Vagina (tissue), 2 donors: Measurements from ENCODE around the gene ANKRD53. TPM values are rescaled to one million over a fixed set of nuclear protein-coding genes. Genes with fewer than 3 reads are reported as not detected.

ENCODE experiments used
- DNase-seq, 2 donors: peaks; one replicate each; pipeline ENCODE4 v3.0.0-alpha.2; 2017; ENCODE audit errors: extremely low spot score in 2 of 2
- H3K27ac ChIP-seq: fragments of 200-600 bp; sonication (generic); one replicate; pipeline ENCODE4 v1.5.1; 2019
- H3K27me3 ChIP-seq: fragments of 200-600 bp; sonication (generic); one replicate; pipeline ENCODE4 v1.5.1; 2019
- H3K36me3 ChIP-seq, 2 donors: fragments of 200-600 bp; sonication (generic); one replicate each; pipeline ENCODE4 v1.5.1; 2017 to 2019
- H3K4me1 ChIP-seq: fragments of 200-600 bp; sonication (generic); one replicate; pipeline ENCODE4 v1.5.1; 2019
- H3K4me3 ChIP-seq, 2 donors: fragments of 200-600 bp; sonication (generic); 1 replicate in 1 of 2; 2 replicates in 1 of 2; pipeline ENCODE4 v1.5.1; 2016 to 2019
- H3K9me3 ChIP-seq: fragments of 200-600 bp; sonication (generic); one replicate; pipeline ENCODE4 v1.5.1; 2019
- CTCF ChIP-seq, 3 experiments: fragments of 450-650 bp in 2 of 3; fragments of 200-600 bp in 1 of 3; sonication (generic) in 1 of 3; IDR thresholded peaks; one replicate each; pipeline ENCODE4 v1.5.1; 2017 to 2019; ENCODE audit warnings: antibody characterized with exemption in 3 of 3, mild to moderate bottlenecking in 2 of 3, moderate library complexity in 2 of 3
- POLR2A ChIP-seq, 2 donors: fragments of 450-650 bp; IDR thresholded peaks; one replicate each; pipeline ENCODE4 v1.6.1; 2017; ENCODE audit warnings: antibody characterized with exemption in 2 of 2, mild to moderate bottlenecking in 2 of 2, moderate library complexity in 2 of 2
- POLR2AphosphoS5 ChIP-seq, 2 donors: sonication (generic); formaldehyde crosslinking; IDR thresholded peaks; one replicate each; pipeline ENCODE4 v1.9.0; 2017; ENCODE audit warnings: antibody characterized with exemption in 2 of 2, mild to moderate bottlenecking in 2 of 2, low read depth in 1 of 2; ENCODE audit not compliant: insufficient read depth in 1 of 2
- intact Hi-C: fragments of 100-400 bp; cut with DNase I; formaldehyde crosslinking; loops from one replicate; pipeline ENCODE4 v1.15.1; 2023
- total RNA-seq: library from RNA; depleted of rRNA; stranded (reverse); fragments of >200 nt; gene quantifications from one replicate; pipeline ENCODE4 v1.2.3, GENCODE V29; 2016

Gene ANKRD53
- total RNA-seq, 1 donor from 2014 or later, result 4.9 TPM

GRCh38 chr2:70962885-70963878 lies 15.2 kb upstream of the ANKRD53 start:
- DNase-seq, result no peak
- Histone ChIP-seq H3K4me3 (no peak overlapping the region), H3K36me3 (no peaks in the 10 kb centered on the region), H3K27me3 (no peaks in the 10 kb centered on the region), H3K27ac (no peak overlapping the region), H3K9me3 (no peaks in the 10 kb centered on the region), H3K4me1 (peaks cover 11% of the 10 kb centered on the region)
- intact Hi-C loops, result no loop called here
- TF ChIP-seq CTCF (IDR thresholded peaks at IDR 0.05) (no peak), POLR2AphosphoS5 (IDR thresholded peaks at IDR 0.05; ENCODE audit: insufficient read depth in 1 of 2, low read depth in 1 of 2) (no peak), POLR2A (IDR thresholded peaks at IDR 0.05) (no peak)

- no peak for DNase-seq
- H3K36me3 ChIP-seq, result no peaks in the 10 kb centered on the region
- no peak for TF ChIP-seq POLR2AphosphoS5 (IDR thresholded peaks at IDR 0.05; ENCODE audit: insufficient read depth in 1 of 2, low read depth in 1 of 2)
- TF ChIP-seq CTCF (IDR thresholded peaks at IDR 0.05), result no peak
- TF ChIP-seq POLR2A (IDR thresholded peaks at IDR 0.05), result no peak
- H3K4me1 ChIP-seq, result peaks cover 11% of the 10 kb centered on the region
- intact Hi-C loops, result no loop called here
- H3K27ac ChIP-seq, result no peak overlapping the region
- H3K4me3 ChIP-seq, result no peak overlapping the region
- no peaks in the 10 kb centered on the region for H3K9me3 ChIP-seq
- no peaks in the 10 kb centered on the region for H3K27me3 ChIP-seq
Measured at GRCh38 chr2:70964133-70964532, 14.3 kb upstream of the ANKRD53 start.

GRCh38 chr2:70964596-70965386 lies 13.6 kb upstream of the ANKRD53 start:
- no peaks in the 10 kb centered on the region for H3K27me3 ChIP-seq
- TF ChIP-seq CTCF (IDR thresholded peaks at IDR 0.05) (peak; percentile 52 to 81 (median 77)), POLR2A (IDR thresholded peaks at IDR 0.05) (no peak), POLR2AphosphoS5 (IDR thresholded peaks at IDR 0.05; ENCODE audit: insufficient read depth in 1 of 2, low read depth in 1 of 2) (peak; percentile 27 to 48)
- peaks cover 11% of the 10 kb centered on the region for H3K4me1 ChIP-seq
- DNase-seq, result no peak
- intact Hi-C loops, result loop anchor here (5.0 kb wide), 1 partner anchor 38 kb away; no protein-coding TSS in a partner anchor
- H3K36me3 ChIP-seq, result no peaks in the 10 kb centered on the region
- H3K27ac ChIP-seq, result no peak overlapping the region
- H3K4me3 ChIP-seq, result peak overlapping the region; percentile 43 to 66
- H3K9me3 ChIP-seq, result no peaks in the 10 kb centered on the region

- no peak for DNase-seq
- no peaks in the 10 kb centered on the region for H3K27me3 ChIP-seq
Measured at GRCh38 chr2:70965506-70965905, 12.9 kb upstream of the ANKRD53 start.

More at GRCh38 chr2:70965506-70965905, 12.9 kb upstream of the ANKRD53 start:
- H3K27ac ChIP-seq, result no peak overlapping the region
- intact Hi-C loops, result loop anchor here (5.0 kb wide), 1 partner anchor 37 kb away; no protein-coding TSS in a partner anchor
- H3K4me3 ChIP-seq, result peak overlapping the region in 1 of 2 donors; percentile 43
- H3K9me3 ChIP-seq, result no peaks in the 10 kb centered on the region
- peaks cover 11% of the 10 kb centered on the region for H3K4me1 ChIP-seq
- H3K36me3 ChIP-seq, result no peaks in the 10 kb centered on the region
- TF ChIP-seq POLR2AphosphoS5 (IDR thresholded peaks at IDR 0.05; ENCODE audit: insufficient read depth in 1 of 2, low read depth in 1 of 2) (no peak), CTCF (IDR thresholded peaks at IDR 0.05) (no peak), POLR2A (IDR thresholded peaks at IDR 0.05) (no peak)
